ENCODE measurements around the gene FAM107A. TPM values are rescaled to one million over a fixed set of nuclear protein-coding genes. Genes with fewer than 3 reads are reported as not detected.

Gene FAM107A
- total and polyA plus RNA-seq, 2 of the 13 experiments (the other 11 are each of a cell fraction or from before 2014, with no cell fraction given) = not detected

GRCh38 chr3:58519668-58520402 is 57.4 kb downstream of the FAM107A start (continued):
- TF ChIP-seq IRX3 (CRISPR knock-in tag; IDR thresholded peaks at IDR 0.05; ENCODE audit: borderline replicate concordance, low read depth) = 0 out of 2 replicates have a peak, but pooled peaks have one; percentile 28
- peak; percentile 26; the same call in 1 of the 2 replicates for TF ChIP-seq BORCS8-MEF2B (CRISPR knock-in tag; IDR thresholded peaks at IDR 0.05)
- no peak for TF ChIP-seq SP4 (CRISPR knock-in tag; IDR thresholded peaks at IDR 0.05)
- no peak for TF ChIP-seq FOXP1 (IDR thresholded peaks at IDR 0.05)
- peak; percentile 31; the same call in 1 of the 2 replicates for TF ChIP-seq FOXP1 (CRISPR knock-in tag; IDR thresholded peaks at IDR 0.05)
- no peak for TF ChIP-seq ZNF660 (CRISPR knock-in tag; IDR thresholded peaks at IDR 0.05; ENCODE audit: borderline replicate concordance, low read depth)
- TF ChIP-seq AKAP8 (CRISPR knock-in tag; IDR thresholded peaks at IDR 0.05) = no peak; the same call in 1 of the 2 replicates
- TF ChIP-seq ZBTB7B (CRISPR knock-in tag; IDR thresholded peaks at IDR 0.05) = no peak
- TF ChIP-seq THAP11 (CRISPR knock-in tag; IDR thresholded peaks at IDR 0.05) = peak; percentile 17; the same call in 1 of the 2 replicates
- 0 out of 2 replicates have a peak, but pooled peaks have one; percentile 34 for TF ChIP-seq HINFP (CRISPR knock-in tag; IDR thresholded peaks at IDR 0.05; ENCODE audit: low read depth)
- TF ChIP-seq ZBED4 (CRISPR knock-in tag; IDR thresholded peaks at IDR 0.05; ENCODE audit: borderline replicate concordance) = 0 out of 2 replicates have a peak, but pooled peaks have one; percentile 26
- TF ChIP-seq TEAD2 (CRISPR knock-in tag; IDR thresholded peaks at IDR 0.05) = no peak
- TF ChIP-seq ZIK1 (CRISPR knock-in tag; IDR thresholded peaks at IDR 0.05; ENCODE audit: borderline replicate concordance, low read depth) = no peak
- TF ChIP-seq MYC (CRISPR knock-in tag; IDR thresholded peaks at IDR 0.05; ENCODE audit: borderline replicate concordance) = no peak; the same call in 1 of the 2 replicates
- no peak for TF ChIP-seq FLYWCH1 (CRISPR knock-in tag; IDR thresholded peaks at IDR 0.05)
- peak; percentile 44; the same call in 1 of the 2 replicates for TF ChIP-seq ZNF878 (CRISPR knock-in tag; IDR thresholded peaks at IDR 0.05)
- 0 out of 2 replicates have a peak, but pooled peaks have one; percentile 64 for TF ChIP-seq ZNF501 (CRISPR knock-in tag; IDR thresholded peaks at IDR 0.05)
- TF ChIP-seq ZEB1 (IDR thresholded peaks at IDR 0.05; ENCODE audit: insufficient replicate concordance, low read depth) = peak; percentile 29
- TF ChIP-seq HDAC2 (CRISPR knock-in tag; IDR thresholded peaks at IDR 0.05) = peak; percentile 86
- TF ChIP-seq ZNF503 (CRISPR knock-in tag; IDR thresholded peaks at IDR 0.05) = 0 out of 2 replicates have a peak, but pooled peaks have one; percentile 23
- no peak for TF ChIP-seq TIGD3 (CRISPR knock-in tag; IDR thresholded peaks at IDR 0.05; ENCODE audit: borderline replicate concordance)

Data from HepG2 (cell line).